ENCODE results near the gene MXRA5.
"Not testable (repeated sequence)": the region's sequence is repeated elsewhere in the genome, so short reads cannot be mapped to it uniquely, and the experiment has no call there.

MXRA5 gene

GRCh38 chrX:3280706-3281105, 65.7 kb downstream of the MXRA5 start:
- no peak overlapping the region for H3K27ac ChIP-seq
- TF ChIP-seq CTCF (conservative IDR thresholded peaks at IDR 0.05): no peak

GRCh38 chrX:3273668-3274067, 72.8 kb downstream of the MXRA5 start:
- H3K27ac ChIP-seq: not testable (repeated sequence)

GRCh38 chrX:3271834-3272186, 74.6 kb downstream of the MXRA5 start:
- TF ChIP-seq CTCF (conservative IDR thresholded peaks at IDR 0.05): no peak
- H3K27ac ChIP-seq: no peak overlapping the region

GRCh38 chrX:3271183-3271833, 75.1 kb downstream of the MXRA5 start:
- H3K27ac ChIP-seq: no peak overlapping the region
- no peak for TF ChIP-seq CTCF (conservative IDR thresholded peaks at IDR 0.05)

GRCh38 chrX:3268829-3269228, 77.6 kb downstream of the MXRA5 start:
- no peak overlapping the region for H3K27ac ChIP-seq
- TF ChIP-seq CTCF (conservative IDR thresholded peaks at IDR 0.05): no peak

- TF ChIP-seq CTCF (conservative IDR thresholded peaks at IDR 0.05): no peak
- H3K27ac ChIP-seq: no peak overlapping the region
Observed at GRCh38 chrX:3263681-3264126, 82.7 kb downstream of the MXRA5 start.

- no peak overlapping the region for H3K27ac ChIP-seq
- no peak for TF ChIP-seq CTCF (conservative IDR thresholded peaks at IDR 0.05)
Observed at GRCh38 chrX:3262901-3263300, 83.6 kb downstream of the MXRA5 start.
